WTC11 (cell line): ENCODE results near the gene CFDP1.

Experiments used
- CTCF ChIP-seq: fragments of 200-600 bp; IDR thresholded peaks from 2 replicates; pipeline ENCODE4 v1.8.0; 2022; ENCODE audit warnings: antibody characterized with exemption
- E2F1 ChIP-seq: sonication (generic); formaldehyde crosslinking; IDR thresholded peaks from 2 replicates; pipeline ENCODE4 v1.8.0; 2022; ENCODE audit warnings: mild to moderate bottlenecking, missing genetic modification reagents
- ERG ChIP-seq: fragments of 250-450 bp; sonication (Bioruptor Pico); IDR thresholded peaks from 2 replicates; pipeline ENCODE4 v1.8.0; 2021; ENCODE audit warnings: mild to moderate bottlenecking
- ETV6 ChIP-seq: sonication (generic); formaldehyde crosslinking; IDR thresholded peaks from 2 replicates; pipeline ENCODE4 v1.8.1; 2022; ENCODE audit warnings: mild to moderate bottlenecking, missing genetic modification reagents
- FOXP1 ChIP-seq: sonication (generic); formaldehyde crosslinking; IDR thresholded peaks from 2 replicates; pipeline ENCODE4 v1.8.0; 2022; ENCODE audit warnings: missing genetic modification reagents, mild to moderate bottlenecking, moderate library complexity, borderline replicate concordance
- JUN ChIP-seq: sonication (generic); formaldehyde crosslinking; IDR thresholded peaks from 2 replicates; pipeline ENCODE4 v1.8.0; 2023; ENCODE audit warnings: mild to moderate bottlenecking, missing genetic modification reagents
- NR2C2 ChIP-seq: sonication (generic); formaldehyde crosslinking; IDR thresholded peaks from 2 replicates; pipeline ENCODE4 v1.8.0; 2022; ENCODE audit warnings: mild to moderate bottlenecking, missing genetic modification reagents
- ZBTB43 ChIP-seq: sonication (generic); formaldehyde crosslinking; IDR thresholded peaks from 2 replicates; pipeline ENCODE4 v1.8.1; 2023; ENCODE audit warnings: mild to moderate bottlenecking, missing genetic modification reagents
- ZNF263 ChIP-seq: sonication (generic); formaldehyde crosslinking; IDR thresholded peaks from 2 replicates; pipeline ENCODE4 v1.8.1; 2022; ENCODE audit warnings: low read depth, mild to moderate bottlenecking, moderate library complexity, missing genetic modification reagents

- TF ChIP-seq ERG (CRISPR knock-in tag), result no peak
- TF ChIP-seq ETV6 (CRISPR knock-in tag), result no peak
- no peak for TF ChIP-seq CTCF
- no peak for TF ChIP-seq ZBTB43
- TF ChIP-seq JUN, result no peak
- TF ChIP-seq NR2C2 (CRISPR knock-in tag), result no peak
- no peak for TF ChIP-seq E2F1 (CRISPR knock-in tag)
- TF ChIP-seq ZNF263 (CRISPR knock-in tag), result no peak
- no peak for TF ChIP-seq FOXP1 (CRISPR knock-in tag)
Observed at GRCh38 chr16:75252049-75252864, 181.0 kb downstream of the CFDP1 start.
